ENCODE measurements around the gene THRB. TPM values are rescaled to one million over a fixed set of nuclear protein-coding genes. Genes with fewer than 3 reads are reported as not detected.

Gene THRB
- total RNA-seq, 1 donor from 2014 or later = 3.1 TPM

- TF ChIP-seq CTCF (IDR thresholded peaks at IDR 0.05; ENCODE audit: insufficient read depth, low read length, poor library complexity, severe bottlenecking) = no peak
- H3K4me3 ChIP-seq (ENCODE audit: low read depth, low read length) = no peak overlapping the region
- no peaks in the 10 kb centered on the region for H3K27me3 ChIP-seq (ENCODE audit: control insufficient read depth, insufficient read depth, low read length)
- no peaks in the 10 kb centered on the region for H3K36me3 ChIP-seq (ENCODE audit: control insufficient read depth, insufficient read depth, low read length)
- DNase-seq (ENCODE audit: low read depth) = no peak
Observed at GRCh38 chr3:24245056-24245455, 249.6 kb downstream of the THRB start.

GRCh38 chr3:24244491-24244890 lies 250.2 kb downstream of the THRB start:
- no peak for DNase-seq (ENCODE audit: low read depth)
- Histone ChIP-seq H3K4me3 (ENCODE audit: low read depth, low read length) (no peak overlapping the region), H3K27me3 (ENCODE audit: control insufficient read depth, insufficient read depth, low read length) (no peaks in the 10 kb centered on the region), H3K36me3 (ENCODE audit: control insufficient read depth, insufficient read depth, low read length) (no peaks in the 10 kb centered on the region)
- no peak for TF ChIP-seq CTCF (IDR thresholded peaks at IDR 0.05; ENCODE audit: insufficient read depth, low read length, poor library complexity, severe bottlenecking)

GRCh38 chr3:24242012-24242698 lies 252.5 kb downstream of the THRB start:
- Histone ChIP-seq H3K36me3 (ENCODE audit: control insufficient read depth, insufficient read depth, low read length) (no peaks in the 10 kb centered on the region), H3K4me3 (ENCODE audit: low read depth, low read length) (no peak overlapping the region), H3K27me3 (ENCODE audit: control insufficient read depth, insufficient read depth, low read length) (no peaks in the 10 kb centered on the region)
- no peak for TF ChIP-seq CTCF (IDR thresholded peaks at IDR 0.05; ENCODE audit: insufficient read depth, low read length, poor library complexity, severe bottlenecking)
- DNase-seq (ENCODE audit: low read depth) = no peak

- H3K27me3 ChIP-seq (ENCODE audit: control insufficient read depth, insufficient read depth, low read length) = no peaks in the 10 kb centered on the region
- no peak for DNase-seq (ENCODE audit: low read depth)
- no peak for TF ChIP-seq CTCF (IDR thresholded peaks at IDR 0.05; ENCODE audit: insufficient read depth, low read length, poor library complexity, severe bottlenecking)
- H3K4me3 ChIP-seq (ENCODE audit: low read depth, low read length) = no peak overlapping the region
- H3K36me3 ChIP-seq (ENCODE audit: control insufficient read depth, insufficient read depth, low read length) = no peaks in the 10 kb centered on the region
Observed at GRCh38 chr3:24240306-24240705, 254.3 kb downstream of the THRB start.

GRCh38 chr3:24237971-24238706 lies 256.5 kb downstream of the THRB start:
- TF ChIP-seq CTCF (IDR thresholded peaks at IDR 0.05; ENCODE audit: insufficient read depth, low read length, poor library complexity, severe bottlenecking) = peak; percentile 72
- H3K36me3 ChIP-seq (ENCODE audit: control insufficient read depth, insufficient read depth, low read length) = no peaks in the 10 kb centered on the region
- DNase-seq (ENCODE audit: low read depth) = peak; percentile 76
- H3K4me3 ChIP-seq (ENCODE audit: low read depth, low read length) = no peak overlapping the region
- no peaks in the 10 kb centered on the region for H3K27me3 ChIP-seq (ENCODE audit: control insufficient read depth, insufficient read depth, low read length)
